HUES64 (cell line): ENCODE data around the gene PARD3B.

Experiments
- H3K27ac ChIP-seq: 2 replicates; pipeline ENCODE4 v1.7.0; 2013; ENCODE audit warnings: low read depth, low read length, inconsistent platforms
- H3K27me3 ChIP-seq: 2 replicates; pipeline ENCODE4 v1.6.1; 2013; ENCODE audit warnings: mild to moderate bottlenecking, low read length; ENCODE audit not compliant: insufficient read depth
- H3K36me3 ChIP-seq: 2 replicates; pipeline ENCODE4 v1.6.1; 2013; ENCODE audit warnings: mild to moderate bottlenecking, low read length; ENCODE audit not compliant: insufficient read depth
- H3K4me1 ChIP-seq: 2 replicates; pipeline ENCODE4 v1.6.1; 2013; ENCODE audit warnings: mild to moderate bottlenecking, low read length, moderate library complexity; ENCODE audit not compliant: insufficient read depth
- H3K4me3 ChIP-seq: 2 replicates; pipeline ENCODE4 v1.5.1; 2013; ENCODE audit warnings: mild to moderate bottlenecking, low read length, moderate library complexity
- H3K9ac ChIP-seq: 2 replicates; pipeline ENCODE4 v1.6.1; 2013; ENCODE audit warnings: mild to moderate bottlenecking, low read depth, low read length
- H3K9me3 ChIP-seq: 2 replicates; pipeline ENCODE4 v1.6.1; 2013; ENCODE audit warnings: low read depth, low read length; ENCODE audit not compliant: insufficient read depth
- WGBS: fragments of 150-250, 120-280 bp; methylation state at CpG from one replicate; pipeline ENCODE4 v1.1.7; 2013; ENCODE audit warnings: missing lambda C conversion rate; 5-methylcytosine and 5-hydroxymethylcytosine counted together

PARD3B gene

GRCh38 chr2:204986641-204987040 lies 441.4 kb downstream of the PARD3B start:
- Histone ChIP-seq H3K27ac (no peak overlapping the region), H3K4me1 (peaks cover 14% of the 10 kb centered on the region), H3K4me3 (no peak overlapping the region), H3K9me3 (no peaks in the 10 kb centered on the region), H3K36me3 (no peaks in the 10 kb centered on the region), H3K9ac (no peak overlapping the region), H3K27me3 (no peaks in the 10 kb centered on the region)
- WGBS: 92% methylated on average over 4 of the region's 5 CpGs

GRCh38 chr2:204988836-204989235 lies 443.6 kb downstream of the PARD3B start:
- no peaks in the 10 kb centered on the region for H3K9me3 ChIP-seq
- H3K9ac ChIP-seq: no peak overlapping the region
- WGBS: 83% methylated on average over 2 of the region's 3 CpGs
- no peak overlapping the region for H3K4me3 ChIP-seq
- H3K27me3 ChIP-seq: no peaks in the 10 kb centered on the region
- no peak overlapping the region for H3K27ac ChIP-seq
- H3K36me3 ChIP-seq: no peaks in the 10 kb centered on the region
- H3K4me1 ChIP-seq: peaks cover 5% of the 10 kb centered on the region; the same call in 1 of the 2 replicates

GRCh38 chr2:204989877-204990276 lies 444.6 kb downstream of the PARD3B start:
- no CpG with 5 or more reads among the region's 1 CpG for WGBS
- no peak overlapping the region for H3K4me3 ChIP-seq
- H3K36me3 ChIP-seq: no peaks in the 10 kb centered on the region
- no peaks in the 10 kb centered on the region for H3K27me3 ChIP-seq
- no peak overlapping the region for H3K27ac ChIP-seq
- H3K4me1 ChIP-seq: no peaks in the 10 kb centered on the region
- H3K9ac ChIP-seq: no peak overlapping the region
- no peaks in the 10 kb centered on the region for H3K9me3 ChIP-seq

- Histone ChIP-seq H3K27me3 (no peaks in the 10 kb centered on the region), H3K27ac (no peak overlapping the region), H3K4me3 (no peak overlapping the region), H3K9ac (no peak overlapping the region), H3K4me1 (no peaks in the 10 kb centered on the region), H3K36me3 (no peaks in the 10 kb centered on the region), H3K9me3 (no peaks in the 10 kb centered on the region)
- 93% methylated on average over 7 of the region's 8 CpGs for WGBS
These were observed 456.2 kb downstream of the PARD3B start for GRCh38 chr2:205001300-205001966.

- Histone ChIP-seq H3K9ac (no peak overlapping the region), H3K9me3 (no peaks in the 10 kb centered on the region), H3K27me3 (no peaks in the 10 kb centered on the region), H3K27ac (no peak overlapping the region), H3K36me3 (no peaks in the 10 kb centered on the region), H3K4me1 (no peaks in the 10 kb centered on the region), H3K4me3 (no peak overlapping the region)
- 95% methylated on average over 3 of the region's 3 CpGs for WGBS
These were observed 457.1 kb downstream of the PARD3B start for GRCh38 chr2:205002390-205002789.

GRCh38 chr2:205003288-205003687 lies 458.0 kb downstream of the PARD3B start:
- H3K9ac ChIP-seq: no peak overlapping the region
- no peak overlapping the region for H3K27ac ChIP-seq
- H3K4me1 ChIP-seq: no peaks in the 10 kb centered on the region
- no peaks in the 10 kb centered on the region for H3K9me3 ChIP-seq
- no peak overlapping the region for H3K4me3 ChIP-seq
- no peaks in the 10 kb centered on the region for H3K36me3 ChIP-seq
- no peaks in the 10 kb centered on the region for H3K27me3 ChIP-seq
- 87% methylated on average over 3 of the region's 4 CpGs for WGBS

- Histone ChIP-seq H3K27me3 (no peaks in the 10 kb centered on the region), H3K9ac (no peak overlapping the region), H3K9me3 (no peaks in the 10 kb centered on the region), H3K4me1 (no peaks in the 10 kb centered on the region), H3K4me3 (no peak overlapping the region), H3K27ac (no peak overlapping the region), H3K36me3 (no peaks in the 10 kb centered on the region)
- WGBS: 38% methylated on average over 1 of the region's 1 CpG
These were observed 464.9 kb downstream of the PARD3B start for GRCh38 chr2:205010196-205010595.

GRCh38 chr2:205011031-205011430 lies 465.8 kb downstream of the PARD3B start:
- H3K4me3 ChIP-seq: no peak overlapping the region
- H3K36me3 ChIP-seq: no peaks in the 10 kb centered on the region
- no peaks in the 10 kb centered on the region for H3K9me3 ChIP-seq
- no peaks in the 10 kb centered on the region for H3K27me3 ChIP-seq
- 96% methylated on average over 1 of the region's 2 CpGs for WGBS
- H3K9ac ChIP-seq: no peak overlapping the region
- no peaks in the 10 kb centered on the region for H3K4me1 ChIP-seq
- no peak overlapping the region for H3K27ac ChIP-seq

GRCh38 chr2:205012961-205013360 lies 467.7 kb downstream of the PARD3B start:
- Histone ChIP-seq H3K27ac (no peak overlapping the region), H3K9ac (no peak overlapping the region), H3K27me3 (no peaks in the 10 kb centered on the region), H3K9me3 (no peaks in the 10 kb centered on the region), H3K4me1 (no peaks in the 10 kb centered on the region), H3K4me3 (no peak overlapping the region), H3K36me3 (no peaks in the 10 kb centered on the region)
- WGBS: 95% methylated on average over 6 of the region's 8 CpGs

GRCh38 chr2:205013586-205013985 lies 468.3 kb downstream of the PARD3B start:
- H3K27ac ChIP-seq: no peak overlapping the region
- no peaks in the 10 kb centered on the region for H3K36me3 ChIP-seq
- no peak overlapping the region for H3K4me3 ChIP-seq
- no peaks in the 10 kb centered on the region for H3K27me3 ChIP-seq
- H3K9ac ChIP-seq: no peak overlapping the region
- WGBS: 94% methylated on average over 3 of the region's 3 CpGs
- no peaks in the 10 kb centered on the region for H3K4me1 ChIP-seq
- no peaks in the 10 kb centered on the region for H3K9me3 ChIP-seq

- Histone ChIP-seq H3K9me3 (no peaks in the 10 kb centered on the region), H3K36me3 (no peaks in the 10 kb centered on the region), H3K9ac (no peak overlapping the region), H3K27ac (no peak overlapping the region), H3K4me3 (no peak overlapping the region), H3K27me3 (no peaks in the 10 kb centered on the region), H3K4me1 (no peaks in the 10 kb centered on the region)
- WGBS: 89% methylated on average over 2 of the region's 2 CpGs
These were observed 468.9 kb downstream of the PARD3B start for GRCh38 chr2:205014201-205014600.

- Histone ChIP-seq H3K36me3 (no peaks in the 10 kb centered on the region), H3K9me3 (no peaks in the 10 kb centered on the region), H3K9ac (no peak overlapping the region), H3K27me3 (no peaks in the 10 kb centered on the region), H3K4me1 (no peaks in the 10 kb centered on the region), H3K4me3 (no peak overlapping the region), H3K27ac (no peak overlapping the region)
- 96% methylated on average over 2 of the region's 2 CpGs for WGBS
These were observed 472.1 kb downstream of the PARD3B start for GRCh38 chr2:205017381-205017780.
